ENCODE measurements around the gene POU5F1. TPM values are rescaled to one million over a fixed set of nuclear protein-coding genes. Genes with fewer than 3 reads are reported as not detected.
"Not testable (repeated sequence)": the region's sequence is repeated elsewhere in the genome, so short reads cannot be mapped to it uniquely, and the experiment has no call there.

POU5F1 gene
- total RNA-seq, 2 experiments from 2014 or later, result not detected

- Histone ChIP-seq H3K36me3 (ENCODE audit: insufficient read depth, low read length) (no peaks in the 10 kb centered on the region), H3K27ac (ENCODE audit: low read depth in 1 of 2, low read length in 2 of 2) (no peak overlapping the region), H3K4me3 (ENCODE audit: low read length) (no peak overlapping the region), H3K4me1 (ENCODE audit: insufficient read depth, low read length) (no peaks in the 10 kb centered on the region), H3K27me3 (ENCODE audit: control insufficient read depth in 1 of 2, insufficient read depth in 2 of 2, low read length in 2 of 2) (no peaks in the 10 kb centered on the region), H3K9me3 (ENCODE audit: control insufficient read depth in 1 of 2, insufficient read depth in 1 of 2, low read length in 2 of 2) (no peaks in the 10 kb centered on the region)
- H3K4me1 Mint-ChIP-seq (ENCODE audit: low read depth), result no peaks in the 10 kb centered on the region
- no peak for TF ChIP-seq CTCF (IDR thresholded peaks at IDR 0.05)
- ChIA-PET POLR2A (no interaction called here), CTCF (no interaction called here)
- H3K9me3 Mint-ChIP-seq, result no peaks in the 10 kb centered on the region
- H3K4me3 Mint-ChIP-seq, result no peak overlapping the region
- no peaks in the 10 kb centered on the region for H3K27me3 Mint-ChIP-seq
- no peak for DNase-seq
- H3K27ac Mint-ChIP-seq, result no peak overlapping the region
- ATAC-seq (ENCODE audit: poor library complexity), result no peak
- no peaks in the 10 kb centered on the region for H3K36me3 Mint-ChIP-seq (ENCODE audit: low read depth)
- intact Hi-C loops (cut with DNase I, micrococcal nuclease), result no loop called here
These were observed 1.7 kb upstream of the POU5F1 start for GRCh38 chr6:31171931-31172905.

GRCh38 chr6:31170987-31171671, 647 bp upstream of the POU5F1 start:
- DNase-seq (no peak), ATAC-seq (ENCODE audit: poor library complexity) (no peak)
- H3K4me1 ChIP-seq (ENCODE audit: insufficient read depth, low read length), result no peaks in the 10 kb centered on the region
- Mint-ChIP-seq H3K4me3 (no peak overlapping the region), H3K4me1 (ENCODE audit: low read depth) (no peaks in the 10 kb centered on the region), H3K36me3 (ENCODE audit: low read depth) (no peaks in the 10 kb centered on the region), H3K27ac (no peak overlapping the region), H3K9me3 (no peaks in the 10 kb centered on the region), H3K27me3 (no peaks in the 10 kb centered on the region)
- H3K27ac ChIP-seq (ENCODE audit: low read depth in 1 of 2, low read length in 2 of 2), result no peak overlapping the region
- no peak overlapping the region for H3K4me3 ChIP-seq (ENCODE audit: low read length)
- ChIA-PET POLR2A (no interaction called here), CTCF (no interaction called here)
- H3K9me3 ChIP-seq (ENCODE audit: control insufficient read depth in 1 of 2, insufficient read depth in 1 of 2, low read length in 2 of 2), result no peaks in the 10 kb centered on the region
- TF ChIP-seq CTCF (IDR thresholded peaks at IDR 0.05), result no peak
- intact Hi-C loops (cut with DNase I, micrococcal nuclease), result no loop called here
- no peaks in the 10 kb centered on the region for H3K36me3 ChIP-seq (ENCODE audit: insufficient read depth, low read length)
- no peaks in the 10 kb centered on the region for H3K27me3 ChIP-seq (ENCODE audit: control insufficient read depth in 1 of 2, insufficient read depth in 2 of 2, low read length in 2 of 2)

- H3K27me3 ChIP-seq (ENCODE audit: control insufficient read depth in 1 of 2, insufficient read depth in 2 of 2, low read length in 2 of 2); H3K4me1 ChIP-seq (ENCODE audit: insufficient read depth, low read length); H3K4me3 Mint-ChIP-seq; DNase-seq; POLR2A ChIA-PET; ATAC-seq (ENCODE audit: poor library complexity); H3K9me3 ChIP-seq (ENCODE audit: control insufficient read depth in 1 of 2, insufficient read depth in 1 of 2, low read length in 2 of 2); H3K36me3 ChIP-seq (ENCODE audit: insufficient read depth, low read length); H3K27me3 Mint-ChIP-seq; H3K36me3 Mint-ChIP-seq (ENCODE audit: low read depth); CTCF ChIA-PET; H3K4me1 Mint-ChIP-seq (ENCODE audit: low read depth); H3K27ac ChIP-seq (ENCODE audit: low read depth in 1 of 2, low read length in 2 of 2); H3K4me3 ChIP-seq (ENCODE audit: low read length); H3K27ac Mint-ChIP-seq; H3K9me3 Mint-ChIP-seq; intact Hi-C loops (cut with DNase I, micrococcal nuclease): not testable (repeated sequence)
These were observed 453 bp downstream of the POU5F1 start for GRCh38 chr6:31169858-31170599.

Data from CD4-positive, alpha-beta T cell (primary cell).